GM18873 (cell line): ENCODE measurements around the gene C6orf163.
A peak's percentile ranks its signal among the peaks of the same experiment; 100 is the strongest.

Source experiments
- ATAC-seq: cut with Tn5 transposase; IDR thresholded peaks from one replicate; pipeline ENCODE4 v1.9.1; 2021; ENCODE audit warnings: mild to moderate bottlenecking, moderate library complexity, moderate number of reproducible peaks; ENCODE audit not compliant: unreplicated experiment, low FRiP score

C6orf163 gene

GRCh38 chr6:87407901-87408720 is 63.5 kb downstream of the C6orf163 start, which contains the start of gene CFAP206:
Gene CFAP206, plus strand, starts transcription at chr6:87407972. Its CDS starts 1,868 bp downstream, at chr6:87409840.
- ATAC-seq: peak; percentile 76

DNA sequence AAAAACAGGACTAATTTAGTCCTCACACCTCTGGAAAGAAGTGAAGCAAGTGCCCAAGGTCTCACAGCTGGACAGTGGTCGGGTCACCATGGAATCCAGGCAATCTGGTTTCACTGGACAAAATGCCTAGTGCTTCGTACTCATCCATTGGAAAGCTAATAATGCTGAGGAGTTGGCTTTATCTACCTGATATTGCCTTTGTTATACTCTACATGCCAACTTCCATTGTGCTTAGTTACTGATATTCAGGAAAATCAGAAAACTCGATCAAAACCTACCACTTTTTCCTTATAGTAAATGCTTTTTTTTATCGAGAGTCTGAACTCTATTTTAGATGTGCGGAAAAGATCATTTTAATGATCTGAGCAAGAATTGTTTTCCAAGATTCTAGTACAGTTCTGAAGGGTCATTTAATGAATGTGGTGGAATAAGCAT is 64.1 kb downstream of the C6orf163 start:
- ATAC-seq: no peak
